ENCODE measurements around the gene B4GALNT3.

- TF ChIP-seq EZH2phosphoT487 (IDR thresholded peaks at IDR 0.05; ENCODE audit: borderline replicate concordance, low read depth, low read length) = no peak
- TF ChIP-seq CTCF (conservative IDR thresholded peaks at IDR 0.05; ENCODE audit: low read length) = no peak
Observed at GRCh38 chr12:468671-469389, 9.1 kb downstream of the B4GALNT3 start.

Data from OCI-LY7 (cell line).